Amniotic stem cell (primary cell): ENCODE measurements around the gene ABLIM1.

Experiments used
- DNase-seq: peaks from one replicate; lab custom pipeline; 2025; lab: John Stamatoyannopoulos, UW

Gene ABLIM1

GRCh38 chr10:114517368-114518250 is 140.5 kb downstream of the ABLIM1 start:
- no peak for DNase-seq

- no peak for DNase-seq
Observed at GRCh38 chr10:114516356-114516755, 141.7 kb downstream of the ABLIM1 start.

- DNase-seq, result no peak
Observed at GRCh38 chr10:114515298-114515914, 142.7 kb downstream of the ABLIM1 start.

GRCh38 chr10:114513381-114513792 is 144.7 kb downstream of the ABLIM1 start:
- no peak for DNase-seq

- no peak for DNase-seq
Observed at GRCh38 chr10:114511881-114512280, 146.2 kb downstream of the ABLIM1 start.

- no peak for DNase-seq
Observed at GRCh38 chr10:114508376-114508775, 149.7 kb downstream of the ABLIM1 start.

GRCh38 chr10:114507449-114507848 is 150.6 kb downstream of the ABLIM1 start:
- DNase-seq, result no peak

GRCh38 chr10:114506871-114507385 is 151.1 kb downstream of the ABLIM1 start:
- no peak for DNase-seq

- DNase-seq, result peak; percentile 31
Observed at GRCh38 chr10:114504769-114505579, 153.1 kb downstream of the ABLIM1 start.

- DNase-seq, result no peak
Observed at GRCh38 chr10:114502074-114502473, 156.0 kb downstream of the ABLIM1 start.

- DNase-seq, result no peak
Observed at GRCh38 chr10:114501650-114502049, 156.4 kb downstream of the ABLIM1 start.

- no peak for DNase-seq
Observed at GRCh38 chr10:114500643-114501042, 157.4 kb downstream of the ABLIM1 start.

GRCh38 chr10:114499630-114500190 is 158.4 kb downstream of the ABLIM1 start:
- no peak for DNase-seq

- no peak for DNase-seq
Observed at GRCh38 chr10:114499116-114499515, 159.0 kb downstream of the ABLIM1 start.

- DNase-seq, result no peak
Observed at GRCh38 chr10:114498413-114499111, 159.5 kb downstream of the ABLIM1 start.

GRCh38 chr10:114495303-114495702 is 162.8 kb downstream of the ABLIM1 start:
- DNase-seq, result no peak

GRCh38 chr10:114492351-114493037 is 165.6 kb downstream of the ABLIM1 start:
- DNase-seq, result no peak

GRCh38 chr10:114491933-114492332 is 166.1 kb downstream of the ABLIM1 start:
- no peak for DNase-seq

GRCh38 chr10:114491419-114491818 is 166.7 kb downstream of the ABLIM1 start:
- DNase-seq, result no peak

- no peak for DNase-seq
Observed at GRCh38 chr10:114489521-114490310, 168.4 kb downstream of the ABLIM1 start.
